Panc1 (cell line): ENCODE results near the gene PANK1. TPM values are rescaled to one million over a fixed set of nuclear protein-coding genes. Genes with fewer than 3 reads are reported as not detected.

Source experiments
- ATAC-seq: fragments of 200-7000 bp; cut with Tn5 transposase; 2 replicates; pipeline ENCODE4 v1.9.1; 2020; ENCODE audit warnings: mild to moderate bottlenecking, moderate library complexity
- BruUV-seq: library from RNA; stranded (reverse); fragments of 400-500 nt; replicated peaks from 2 replicates; lab custom pipeline; 2021; lab: Mats Ljungman, UMichigan
- CTCF ChIA-PET: fragments of 300-600 bp; sonication (Branson Sonifier 250); formaldehyde crosslinking; loops from one replicate; lab custom pipeline; 2022; ENCODE audit warnings: antibody characterized with exemption; lab: Charles Lee
- POLR2A ChIA-PET: fragments of 300-600 bp; sonication (Branson Sonifier 250); formaldehyde crosslinking; loops from one replicate; lab custom pipeline; 2022; ENCODE audit warnings: antibody characterized with exemption; lab: Charles Lee
- DNase-seq: peaks from one replicate; pipeline ENCODE4 v3.0.0-alpha.2; 2010; ENCODE audit warnings: low read depth, low spot score
- H3K27ac ChIP-seq: 2 replicates; pipeline ENCODE4 v1.5.1; 2011; ENCODE audit warnings: mild to moderate bottlenecking, low read length, inconsistent platforms
- H3K27me3 ChIP-seq: fragments of 200-500 bp; sonication (Bioruptor generic); 2 replicates; pipeline ENCODE4 v1.6.0; 2014; ENCODE audit warnings: low read length, inconsistent platforms; ENCODE audit not compliant: control insufficient read depth, insufficient read depth
- H3K36me3 ChIP-seq: fragments of 200-500 bp; sonication (Bioruptor generic); 2 replicates; pipeline ENCODE4 v1.5.1; 2014; ENCODE audit warnings: inconsistent platforms, mild to moderate bottlenecking, low read length, moderate library complexity; ENCODE audit not compliant: control insufficient read depth, insufficient read depth
- H3K4me1 ChIP-seq: 2 replicates; pipeline ENCODE4 v1.5.1; 2011; ENCODE audit warnings: inconsistent platforms, mild to moderate bottlenecking, low read length, moderate library complexity; ENCODE audit not compliant: control insufficient read depth, insufficient read depth
- H3K4me3 ChIP-seq, 2 experiments: 2 replicates each; pipeline ENCODE4 v1.5.1; 2011 to 2012; ENCODE audit warnings: low read depth in 2 of 2, low read length in 2 of 2, mild to moderate bottlenecking in 2 of 2, inconsistent platforms in 1 of 2, moderate library complexity in 1 of 2
- H3K9me3 ChIP-seq: fragments of 200-500 bp; sonication (Bioruptor generic); 2 replicates; pipeline ENCODE4 v1.5.1; 2014; ENCODE audit warnings: low read depth, mild to moderate bottlenecking, inconsistent platforms, low read length, moderate library complexity; ENCODE audit not compliant: control insufficient read depth, insufficient read depth
- POLR2AphosphoS5 ChIP-seq: IDR thresholded peaks from 2 replicates; pipeline ENCODE4 v1.6.1; 2012; ENCODE audit warnings: mild to moderate bottlenecking, low read depth, low read length, moderate library complexity
- SIN3A ChIP-seq: IDR thresholded peaks from 2 replicates; pipeline ENCODE4 v1.6.1; 2012; ENCODE audit warnings: low read depth, mild to moderate bottlenecking, low read length, moderate library complexity, borderline replicate concordance; ENCODE audit not compliant: insufficient read depth
- TCF7L2 ChIP-seq: IDR thresholded peaks from 2 replicates; pipeline ENCODE4 v1.6.1; 2011; ENCODE audit warnings: mild to moderate bottlenecking, low read depth, low read length, inconsistent platforms
- in situ Hi-C: cut with HindIII; loops from 2 replicates; pipeline ENCODE4 v1.10.0; 2016; ENCODE audit warnings: low sequenced_read_pairs, low pct_unique_long_range_greater_than_20kb
- intact Hi-C: fragments of 100-400 bp; cut with micrococcal nuclease; formaldehyde crosslinking; loops from one replicate; pipeline ENCODE4 v1.10.0; 2022; ENCODE audit not compliant: unreplicated experiment
- total RNA-seq: library from RNA; stranded (reverse); gene quantifications from one replicate; pipeline ENCODE4 v1.2.1, GENCODE V29; 2021; ENCODE audit not compliant: unreplicated experiment
- TF ChIP-seq, protein P1 (sequence below): fragments of 450-650 bp; IDR thresholded peaks from 2 replicates; pipeline ENCODE4 v1.5.1; 2017; ENCODE audit warnings: mild to moderate bottlenecking
- TF ChIP-seq, protein P2 (sequence below), 2 experiments: IDR thresholded peaks; 2 replicates each; pipeline ENCODE4 v1.6.1; 2011 to 2012; ENCODE audit warnings: low read depth in 2 of 2, control low read depth in 1 of 2, low read length in 1 of 2, mild to moderate bottlenecking in 1 of 2, moderate library complexity in 1 of 2; ENCODE audit not compliant: insufficient read depth in 1 of 2

PANK1 gene
- total RNA-seq, 1 experiment from 2014 or later: 11.0 TPM

- no peak for ATAC-seq
- BruUV-seq: no TSS peak
- POLR2A ChIA-PET: no interaction called here
- no peaks in the 10 kb centered on the region for H3K36me3 ChIP-seq
- in situ Hi-C loops: no loop called here
- H3K4me1 ChIP-seq: no peaks in the 10 kb centered on the region
- H3K9me3 ChIP-seq: no peaks in the 10 kb centered on the region
- intact Hi-C loops: no loop called here
- H3K4me3 ChIP-seq: no peak overlapping the region
- H3K27ac ChIP-seq: no peak overlapping the region
- no peak for DNase-seq
- CTCF ChIA-PET: no interaction called here
- TF ChIP-seq TCF7L2 (no peak), SIN3A (no peak)
- TF ChIP-seq, protein P1, sequence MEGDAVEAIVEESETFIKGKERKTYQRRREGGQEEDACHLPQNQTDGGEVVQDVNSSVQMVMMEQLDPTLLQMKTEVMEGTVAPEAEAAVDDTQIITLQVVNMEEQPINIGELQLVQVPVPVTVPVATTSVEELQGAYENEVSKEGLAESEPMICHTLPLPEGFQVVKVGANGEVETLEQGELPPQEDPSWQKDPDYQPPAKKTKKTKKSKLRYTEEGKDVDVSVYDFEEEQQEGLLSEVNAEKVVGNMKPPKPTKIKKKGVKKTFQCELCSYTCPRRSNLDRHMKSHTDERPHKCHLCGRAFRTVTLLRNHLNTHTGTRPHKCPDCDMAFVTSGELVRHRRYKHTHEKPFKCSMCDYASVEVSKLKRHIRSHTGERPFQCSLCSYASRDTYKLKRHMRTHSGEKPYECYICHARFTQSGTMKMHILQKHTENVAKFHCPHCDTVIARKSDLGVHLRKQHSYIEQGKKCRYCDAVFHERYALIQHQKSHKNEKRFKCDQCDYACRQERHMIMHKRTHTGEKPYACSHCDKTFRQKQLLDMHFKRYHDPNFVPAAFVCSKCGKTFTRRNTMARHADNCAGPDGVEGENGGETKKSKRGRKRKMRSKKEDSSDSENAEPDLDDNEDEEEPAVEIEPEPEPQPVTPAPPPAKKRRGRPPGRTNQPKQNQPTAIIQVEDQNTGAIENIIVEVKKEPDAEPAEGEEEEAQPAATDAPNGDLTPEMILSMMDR: peak; percentile 22; the same call in 1 of the 2 replicates
- TF ChIP-seq, protein P2, sequence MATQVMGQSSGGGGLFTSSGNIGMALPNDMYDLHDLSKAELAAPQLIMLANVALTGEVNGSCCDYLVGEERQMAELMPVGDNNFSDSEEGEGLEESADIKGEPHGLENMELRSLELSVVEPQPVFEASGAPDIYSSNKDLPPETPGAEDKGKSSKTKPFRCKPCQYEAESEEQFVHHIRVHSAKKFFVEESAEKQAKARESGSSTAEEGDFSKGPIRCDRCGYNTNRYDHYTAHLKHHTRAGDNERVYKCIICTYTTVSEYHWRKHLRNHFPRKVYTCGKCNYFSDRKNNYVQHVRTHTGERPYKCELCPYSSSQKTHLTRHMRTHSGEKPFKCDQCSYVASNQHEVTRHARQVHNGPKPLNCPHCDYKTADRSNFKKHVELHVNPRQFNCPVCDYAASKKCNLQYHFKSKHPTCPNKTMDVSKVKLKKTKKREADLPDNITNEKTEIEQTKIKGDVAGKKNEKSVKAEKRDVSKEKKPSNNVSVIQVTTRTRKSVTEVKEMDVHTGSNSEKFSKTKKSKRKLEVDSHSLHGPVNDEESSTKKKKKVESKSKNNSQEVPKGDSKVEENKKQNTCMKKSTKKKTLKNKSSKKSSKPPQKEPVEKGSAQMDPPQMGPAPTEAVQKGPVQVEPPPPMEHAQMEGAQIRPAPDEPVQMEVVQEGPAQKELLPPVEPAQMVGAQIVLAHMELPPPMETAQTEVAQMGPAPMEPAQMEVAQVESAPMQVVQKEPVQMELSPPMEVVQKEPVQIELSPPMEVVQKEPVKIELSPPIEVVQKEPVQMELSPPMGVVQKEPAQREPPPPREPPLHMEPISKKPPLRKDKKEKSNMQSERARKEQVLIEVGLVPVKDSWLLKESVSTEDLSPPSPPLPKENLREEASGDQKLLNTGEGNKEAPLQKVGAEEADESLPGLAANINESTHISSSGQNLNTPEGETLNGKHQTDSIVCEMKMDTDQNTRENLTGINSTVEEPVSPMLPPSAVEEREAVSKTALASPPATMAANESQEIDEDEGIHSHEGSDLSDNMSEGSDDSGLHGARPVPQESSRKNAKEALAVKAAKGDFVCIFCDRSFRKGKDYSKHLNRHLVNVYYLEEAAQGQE (IDR thresholded peaks at IDR 0.05; ENCODE audit: insufficient read depth in 1 of 2, low read depth in 2 of 2, low read length in 1 of 2): no peak
- H3K27me3 ChIP-seq: peaks cover 2% of the 10 kb centered on the region; the same call in 1 of the 2 replicates
Observed at GRCh38 chr10:89665302-89665701, 20.3 kb upstream of the PANK1 start.

DNA sequence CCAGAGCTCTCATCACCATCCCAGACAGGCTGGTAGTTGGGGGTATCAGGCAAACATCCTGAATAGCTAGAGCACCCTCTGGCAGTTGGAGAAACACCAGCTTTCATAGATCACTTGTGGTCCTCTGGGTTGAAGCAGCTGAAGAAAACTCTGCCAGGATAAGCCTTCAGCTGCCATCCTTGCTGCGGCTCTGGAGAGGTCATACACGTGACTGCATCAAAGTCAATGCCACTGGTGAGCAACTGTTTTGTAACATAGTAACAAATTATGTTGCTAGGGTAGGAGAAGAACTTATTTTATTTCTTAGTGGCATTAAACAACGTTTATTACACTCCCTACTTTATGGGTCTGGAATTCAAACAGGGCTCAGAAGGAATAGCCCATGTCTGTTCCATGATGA, 19.2 kb upstream of the PANK1 start:
- Histone ChIP-seq H3K27me3 (peaks cover 2% of the 10 kb centered on the region; the same call in 1 of the 2 replicates), H3K36me3 (no peaks in the 10 kb centered on the region), H3K27ac (no peak overlapping the region), H3K4me1 (no peaks in the 10 kb centered on the region), H3K9me3 (no peaks in the 10 kb centered on the region), H3K4me3 (no peak overlapping the region)
- ATAC-seq (no peak), DNase-seq (no peak)
- no TSS peak for BruUV-seq
- in situ Hi-C loops: no loop called here
- ChIA-PET CTCF (no interaction called here), POLR2A (no interaction called here)
- intact Hi-C loops: no loop called here
- TF ChIP-seq SIN3A: no peak
- TF ChIP-seq, protein P1: no peak
- TF ChIP-seq TCF7L2: no peak
- TF ChIP-seq POLR2AphosphoS5: no peak
- TF ChIP-seq, protein P2 (IDR thresholded peaks at IDR 0.05; ENCODE audit: insufficient read depth in 1 of 2, low read depth in 2 of 2, low read length in 1 of 2): no peak
